ENCODE measurements around the gene NLRC5. TPM values are rescaled to one million over a fixed set of nuclear protein-coding genes. Genes with fewer than 3 reads are reported as not detected.

Gene NLRC5
- total RNA-seq, 1 experiment from 2014 or later = 0.98 TPM

DNA sequence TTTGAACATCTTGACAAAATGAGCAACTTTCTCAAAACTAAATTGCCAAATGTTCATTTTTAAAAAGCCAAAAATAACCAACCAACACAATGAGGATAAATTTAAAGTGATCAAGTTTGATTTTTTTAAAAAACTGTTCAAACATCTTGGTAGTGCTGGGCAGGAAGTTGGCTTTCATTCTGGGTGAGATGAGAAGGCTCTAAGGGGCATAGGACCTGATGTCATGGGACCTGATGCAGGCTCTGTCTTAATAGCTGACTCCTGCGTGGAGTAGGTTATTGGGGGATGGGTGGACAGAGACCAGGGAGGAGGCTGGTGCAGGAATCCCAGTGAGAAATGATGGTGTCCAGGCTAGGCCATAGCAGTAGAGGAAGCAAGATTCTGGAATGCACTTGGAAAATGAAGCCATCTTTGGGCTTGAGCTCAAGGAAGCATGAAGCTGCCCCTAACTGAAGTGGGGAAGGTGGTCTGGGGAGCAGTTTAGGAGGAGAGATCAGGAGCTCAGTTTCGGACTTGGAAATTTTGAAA is 20.4 kb downstream of the NLRC5 start:
- BruUV-seq (replicated peaks) = no TSS peak
- no peaks in the 10 kb centered on the region for H3K79me2 ChIP-seq (ENCODE audit: low read length)
- CTCF ChIA-PET = no interaction called here

DNA sequence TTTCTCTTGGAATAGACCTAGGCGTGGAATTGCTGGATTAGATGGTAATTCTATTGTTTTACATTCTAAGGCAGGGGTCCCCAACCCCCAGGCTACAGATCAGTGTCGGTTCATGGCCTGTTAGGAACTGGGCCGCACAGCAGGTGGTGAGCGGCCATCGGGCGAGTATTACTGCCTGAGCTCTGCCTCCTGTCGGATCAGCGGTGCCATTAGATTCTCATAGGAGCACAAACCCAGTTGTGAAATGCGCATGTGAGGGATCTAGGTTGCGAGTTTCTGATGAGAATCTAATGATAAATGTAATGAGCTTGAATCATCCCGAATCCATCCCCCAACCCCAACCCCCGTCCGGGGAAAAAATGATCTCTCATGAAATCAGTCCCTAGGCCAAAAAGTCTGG is 23.0 kb downstream of the NLRC5 start:
- Histone ChIP-seq H3K4me2 (ENCODE audit: low read length) (no peak overlapping the region), H3K27me3 (ENCODE audit: low read length) (no peaks in the 10 kb centered on the region), H3K4me3 (ENCODE audit: low read length) (no peak overlapping the region), H3K4me1 (ENCODE audit: insufficient read depth, low read length) (no peaks in the 10 kb centered on the region; the same call in 1 of the 2 replicates), H3K36me3 (ENCODE audit: low read depth, low read length) (no peaks in the 10 kb centered on the region), H3K9ac (ENCODE audit: low read length) (no peak overlapping the region), H3K9me3 (ENCODE audit: low read length) (no peaks in the 10 kb centered on the region), H2AFZ (ENCODE audit: low read length) (no peak overlapping the region), H4K20me1 (ENCODE audit: low read length) (no peaks in the 10 kb centered on the region), H3K27ac (ENCODE audit: low read length) (no peak overlapping the region), H3F3A (ENCODE audit: low read length, unreplicated experiment) (no peaks in the 10 kb centered on the region), H3K79me2 (ENCODE audit: low read length) (no peaks in the 10 kb centered on the region), H3K9me2 (replicated peaks; ENCODE audit: low read length) (no peaks in the 10 kb centered on the region)
- intact Hi-C loops (cut with micrococcal nuclease) = no loop called here
- ChIA-PET POLR2A (ENCODE audit: unreplicated experiment) (interaction anchor here (0.6 kb wide), 1 partner anchor 54 kb away, joined by 3 read pairs; no protein-coding TSS in a partner anchor), CTCF (no interaction called here)
- no peak for ATAC-seq
- no TSS peak for BruUV-seq (replicated peaks)
- TF ChIP-seq EZH2 (IDR thresholded peaks at IDR 0.05; ENCODE audit: low read length, unreplicated experiment) (no peak), EZH2phosphoT487 (IDR thresholded peaks at IDR 0.05; ENCODE audit: borderline replicate concordance, low read length) (no peak)
- TF ChIP-seq, protein P1, sequence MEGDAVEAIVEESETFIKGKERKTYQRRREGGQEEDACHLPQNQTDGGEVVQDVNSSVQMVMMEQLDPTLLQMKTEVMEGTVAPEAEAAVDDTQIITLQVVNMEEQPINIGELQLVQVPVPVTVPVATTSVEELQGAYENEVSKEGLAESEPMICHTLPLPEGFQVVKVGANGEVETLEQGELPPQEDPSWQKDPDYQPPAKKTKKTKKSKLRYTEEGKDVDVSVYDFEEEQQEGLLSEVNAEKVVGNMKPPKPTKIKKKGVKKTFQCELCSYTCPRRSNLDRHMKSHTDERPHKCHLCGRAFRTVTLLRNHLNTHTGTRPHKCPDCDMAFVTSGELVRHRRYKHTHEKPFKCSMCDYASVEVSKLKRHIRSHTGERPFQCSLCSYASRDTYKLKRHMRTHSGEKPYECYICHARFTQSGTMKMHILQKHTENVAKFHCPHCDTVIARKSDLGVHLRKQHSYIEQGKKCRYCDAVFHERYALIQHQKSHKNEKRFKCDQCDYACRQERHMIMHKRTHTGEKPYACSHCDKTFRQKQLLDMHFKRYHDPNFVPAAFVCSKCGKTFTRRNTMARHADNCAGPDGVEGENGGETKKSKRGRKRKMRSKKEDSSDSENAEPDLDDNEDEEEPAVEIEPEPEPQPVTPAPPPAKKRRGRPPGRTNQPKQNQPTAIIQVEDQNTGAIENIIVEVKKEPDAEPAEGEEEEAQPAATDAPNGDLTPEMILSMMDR (conservative IDR thresholded peaks at IDR 0.05; ENCODE audit: low read depth, low read length) = no peak
- no peak for DNase-seq

More for the DNA sequence above, 20.4 kb downstream of the NLRC5 start:
- H3K4me1 ChIP-seq (ENCODE audit: insufficient read depth, low read length) = no peaks in the 10 kb centered on the region; the same call in 1 of the 2 replicates
- H3K36me3 ChIP-seq (ENCODE audit: low read depth, low read length) = no peaks in the 10 kb centered on the region
- no peak overlapping the region for H3K27ac ChIP-seq (ENCODE audit: low read length)
- POLR2A ChIA-PET (ENCODE audit: unreplicated experiment) = no interaction called here
- intact Hi-C loops (cut with micrococcal nuclease) = no loop called here
- TF ChIP-seq, protein P1 (conservative IDR thresholded peaks at IDR 0.05; ENCODE audit: low read depth, low read length) = no peak
- no peak for TF ChIP-seq EZH2 (IDR thresholded peaks at IDR 0.05; ENCODE audit: low read length, unreplicated experiment)
- TF ChIP-seq EZH2phosphoT487 (IDR thresholded peaks at IDR 0.05; ENCODE audit: borderline replicate concordance, low read length) = no peak
- no peaks in the 10 kb centered on the region for H3K27me3 ChIP-seq (ENCODE audit: low read length)
- H3F3A ChIP-seq (ENCODE audit: low read length, unreplicated experiment) = no peaks in the 10 kb centered on the region
- no peaks in the 10 kb centered on the region for H3K9me2 ChIP-seq (replicated peaks; ENCODE audit: low read length)
- ATAC-seq = no peak
- DNase-seq = no peak
- no peak overlapping the region for H3K9ac ChIP-seq (ENCODE audit: low read length)
- H3K9me3 ChIP-seq (ENCODE audit: low read length) = no peaks in the 10 kb centered on the region
- no peak overlapping the region for H2AFZ ChIP-seq (ENCODE audit: low read length)
- no peak overlapping the region for H3K4me3 ChIP-seq (ENCODE audit: low read length)
- no peaks in the 10 kb centered on the region for H4K20me1 ChIP-seq (ENCODE audit: low read length)
- no peak overlapping the region for H3K4me2 ChIP-seq (ENCODE audit: low read length)

DNA sequence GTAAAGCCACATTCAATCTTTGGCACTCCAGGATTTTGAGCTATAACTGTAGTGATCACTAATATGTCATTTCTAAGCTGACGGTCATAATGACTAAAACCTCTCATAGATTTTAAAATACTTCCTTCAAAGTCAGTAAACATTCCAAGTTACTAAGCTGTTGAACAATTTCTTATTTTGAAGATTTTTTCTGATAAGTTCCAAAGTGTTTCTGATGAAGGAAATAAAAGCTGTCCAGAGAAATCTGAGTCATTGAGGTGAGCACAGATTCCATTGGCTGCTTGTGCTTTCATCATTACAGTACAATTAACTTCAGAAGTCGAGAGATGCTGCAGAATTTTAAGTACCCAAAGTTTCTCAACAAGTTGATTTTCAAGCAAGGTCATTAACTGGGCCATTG is 23.9 kb downstream of the NLRC5 start:
- POLR2A ChIA-PET (ENCODE audit: unreplicated experiment) = no interaction called here
- DNase-seq = peak; percentile 42
- H3K27ac ChIP-seq (ENCODE audit: low read length) = no peak overlapping the region

More for the DNA sequence above, 23.9 kb downstream of the NLRC5 start:
- H3K9ac ChIP-seq (ENCODE audit: low read length) = no peak overlapping the region
- no peaks in the 10 kb centered on the region for H3K27me3 ChIP-seq (ENCODE audit: low read length)
- no TSS peak for BruUV-seq (replicated peaks)
- no peak overlapping the region for H2AFZ ChIP-seq (ENCODE audit: low read length)
- H3K4me2 ChIP-seq (ENCODE audit: low read length) = no peak overlapping the region
- H3K79me2 ChIP-seq (ENCODE audit: low read length) = no peaks in the 10 kb centered on the region
- TF ChIP-seq, protein P1 (conservative IDR thresholded peaks at IDR 0.05; ENCODE audit: low read depth, low read length) = no peak
- TF ChIP-seq EZH2 (IDR thresholded peaks at IDR 0.05; ENCODE audit: low read length, unreplicated experiment) (no peak), EZH2phosphoT487 (IDR thresholded peaks at IDR 0.05; ENCODE audit: borderline replicate concordance, low read length) (no peak)
- H3F3A ChIP-seq (ENCODE audit: low read length, unreplicated experiment) = no peaks in the 10 kb centered on the region
- H3K9me2 ChIP-seq (replicated peaks; ENCODE audit: low read length) = no peaks in the 10 kb centered on the region
- H3K4me1 ChIP-seq (ENCODE audit: insufficient read depth, low read length) = no peaks in the 10 kb centered on the region; the same call in 1 of the 2 replicates
- intact Hi-C loops (cut with micrococcal nuclease) = no loop called here
- no peak for ATAC-seq
- H4K20me1 ChIP-seq (ENCODE audit: low read length) = no peaks in the 10 kb centered on the region
- CTCF ChIA-PET = no interaction called here
- no peaks in the 10 kb centered on the region for H3K36me3 ChIP-seq (ENCODE audit: low read depth, low read length)
- H3K9me3 ChIP-seq (ENCODE audit: low read length) = no peaks in the 10 kb centered on the region
- H3K4me3 ChIP-seq (ENCODE audit: low read length) = no peak overlapping the region
